Trophoblast cell (in vitro differentiated cells and primary cell): ENCODE data around the gene B4GALT1.

Experiments used
- DNase-seq, 2 donors: peaks; one replicate each; pipeline ENCODE4 v3.0.0-alpha.2; 2016
- H2AFZ ChIP-seq: 2 replicates; pipeline ENCODE4 v1.6.1; 2013; ENCODE audit warnings: low read length, moderate library complexity, mild to moderate bottlenecking; ENCODE audit not compliant: insufficient read depth, poor library complexity
- H2AK5ac ChIP-seq: 2 replicates; pipeline ENCODE4 v1.6.1; 2013; ENCODE audit warnings: mild to moderate bottlenecking, low read length
- H2BK120ac ChIP-seq: 2 replicates; pipeline ENCODE4 v1.6.1; 2013; ENCODE audit warnings: low read length, mild to moderate bottlenecking, moderate library complexity; ENCODE audit not compliant: insufficient read depth, poor library complexity
- H2BK12ac ChIP-seq: 2 replicates; pipeline ENCODE4 v1.6.1; 2013; ENCODE audit warnings: mild to moderate bottlenecking, low read length, moderate library complexity
- H2BK5ac ChIP-seq: 2 replicates; pipeline ENCODE4 v1.6.1; 2013; ENCODE audit warnings: low read length, low read depth, moderate library complexity, mild to moderate bottlenecking; ENCODE audit not compliant: poor library complexity
- H3K14ac ChIP-seq: 2 replicates; pipeline ENCODE4 v1.6.1; 2013; ENCODE audit warnings: mild to moderate bottlenecking, low read length
- H3K18ac ChIP-seq: 2 replicates; pipeline ENCODE4 v1.6.1; 2013; ENCODE audit warnings: mild to moderate bottlenecking, low read length
- H3K23ac ChIP-seq: 2 replicates; pipeline ENCODE4 v1.6.1; 2013; ENCODE audit warnings: low read length
- H3K27ac ChIP-seq: 2 replicates; pipeline ENCODE4 v1.5.1; 2013; ENCODE audit warnings: low read depth, mild to moderate bottlenecking, inconsistent platforms, low read length, moderate library complexity
- H3K27me3 ChIP-seq: 2 replicates; pipeline ENCODE4 v1.6.1; 2013; ENCODE audit warnings: inconsistent platforms, mild to moderate bottlenecking, low read length, moderate library complexity; ENCODE audit not compliant: insufficient read depth
- H3K36me3 ChIP-seq, 2 experiments: 1 replicate in 1 of 2; 2 replicates in 1 of 2; pipeline ENCODE4 v1.6.1; 2013; ENCODE audit warnings: low read length in 2 of 2, mild to moderate bottlenecking in 2 of 2, moderate library complexity in 1 of 2; ENCODE audit not compliant: insufficient read depth in 2 of 2, control insufficient read depth in 1 of 2
- H3K4ac ChIP-seq: 2 replicates; pipeline ENCODE4 v1.6.1; 2013; ENCODE audit warnings: low read depth, mild to moderate bottlenecking, low read length, moderate library complexity
- H3K4me1 ChIP-seq, 2 experiments: 1 replicate in 1 of 2; 2 replicates in 1 of 2; pipeline ENCODE4 v1.6.1; 2013; ENCODE audit warnings: low read length in 2 of 2, mild to moderate bottlenecking in 2 of 2, moderate library complexity in 1 of 2; ENCODE audit not compliant: insufficient read depth in 2 of 2, control insufficient read depth in 1 of 2
- H3K4me2 ChIP-seq: 2 replicates; pipeline ENCODE4 v1.6.1; 2013; ENCODE audit warnings: inconsistent platforms, mild to moderate bottlenecking, low read length, moderate library complexity
- H3K4me3 ChIP-seq: 2 replicates; pipeline ENCODE4 v1.5.1; 2013; ENCODE audit warnings: mild to moderate bottlenecking, low read depth, low read length, inconsistent platforms
- H3K79me1 ChIP-seq: one replicate; pipeline ENCODE4 v1.6.1; 2013; ENCODE audit warnings: low read length
- H3K79me2 ChIP-seq: 2 replicates; pipeline ENCODE4 v1.6.1; 2013; ENCODE audit warnings: low read length, mild to moderate bottlenecking; ENCODE audit not compliant: control insufficient read depth, insufficient read depth, poor library complexity
- H3K9ac ChIP-seq: 2 replicates; pipeline ENCODE4 v1.6.1; 2013; ENCODE audit warnings: mild to moderate bottlenecking, low read length
- H3K9me3 ChIP-seq: 2 replicates; pipeline ENCODE4 v1.6.1; 2013; ENCODE audit warnings: low read depth, mild to moderate bottlenecking, control low read depth, inconsistent platforms, low read length; ENCODE audit not compliant: insufficient read depth
- H4K12ac ChIP-seq: 2 replicates; pipeline ENCODE4 v1.6.1; 2013; ENCODE audit warnings: low read depth, mild to moderate bottlenecking, low read length, moderate library complexity
- H4K8ac ChIP-seq: 2 replicates; pipeline ENCODE4 v1.6.1; 2013; ENCODE audit warnings: low read depth, mild to moderate bottlenecking, low read length, moderate library complexity
- H4K91ac ChIP-seq: one replicate; pipeline ENCODE4 v1.6.1; 2013; ENCODE audit warnings: low read depth, mild to moderate bottlenecking, low read length, moderate library complexity
- WGBS: extraction: QIAGEN DNeasy Blood & Tissue Kit; methylation state at CpG from one replicate; pipeline ENCODE4 v1.1.7; 2013; ENCODE audit warnings: missing lambda C conversion rate; ENCODE audit not compliant: insufficient read length, insufficient coverage; ENCODE audit errors: extremely low coverage; 5-methylcytosine and 5-hydroxymethylcytosine counted together

The B4GALT1 gene

DNA sequence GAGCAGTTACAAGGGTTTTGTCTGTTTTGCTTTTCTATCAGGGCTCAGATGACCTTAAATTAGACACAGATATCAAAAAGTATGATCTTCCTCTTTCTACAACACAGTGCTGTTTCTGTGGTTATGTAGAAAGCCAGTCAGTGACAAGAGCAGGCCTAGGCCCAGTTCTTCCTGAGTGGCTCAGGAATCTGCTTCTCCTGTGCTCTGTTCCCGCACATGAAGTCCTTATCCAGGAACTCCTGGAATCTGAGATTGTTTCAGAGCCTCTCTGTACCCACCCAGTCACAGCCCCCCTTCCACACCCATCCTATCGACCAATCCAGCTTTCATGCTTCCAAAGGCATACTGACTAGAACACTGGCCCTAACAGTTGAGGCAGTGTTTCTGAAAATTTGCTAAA lies 50.3 kb downstream of the B4GALT1 start:
- H3K9me3 ChIP-seq: no peaks in the 10 kb centered on the region

DNA sequence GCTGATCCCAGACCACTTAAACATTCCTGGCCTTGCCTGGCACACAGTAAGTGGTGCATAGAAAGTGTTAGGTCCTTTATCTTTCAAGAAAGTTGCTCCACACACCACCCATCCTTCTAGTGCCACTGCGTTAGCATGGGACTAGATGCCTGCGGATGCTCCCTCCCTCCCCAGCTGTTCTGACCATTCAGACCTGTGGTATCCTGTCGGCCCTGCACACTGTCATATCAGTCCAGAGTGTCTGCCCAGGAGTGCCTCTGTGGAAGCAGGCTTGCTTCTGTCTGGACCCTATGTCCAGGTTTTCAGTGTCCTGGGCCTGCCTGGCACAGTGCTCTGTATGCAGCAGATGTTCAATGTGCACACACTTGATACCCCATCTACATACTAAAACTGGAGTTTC lies 52.4 kb downstream of the B4GALT1 start:
- Histone ChIP-seq H2BK120ac (no peak overlapping the region), H3K36me3 (peaks cover 26 to 48% of the 10 kb centered on the region in 2 experiments)

More for the DNA sequence above, 50.3 kb downstream of the B4GALT1 start:
- Histone ChIP-seq H3K9ac (no peak overlapping the region), H3K4me3 (no peak overlapping the region), H2BK120ac (no peak overlapping the region), H3K27me3 (no peaks in the 10 kb centered on the region), H4K12ac (no peak overlapping the region), H3K27ac (no peak overlapping the region), H3K18ac (peak overlapping the region; percentile 25), H3K4me1 (no peaks in the 10 kb centered on the region), H3K36me3 (peaks cover 25 to 49% of the 10 kb centered on the region in 2 experiments), H2BK5ac (peak overlapping the region; percentile 46), H3K4me2 (no peak overlapping the region), H2AFZ (no peak overlapping the region), H2BK12ac (no peak overlapping the region), H3K23ac (no peak overlapping the region), H3K14ac (no peak overlapping the region), H3K79me1 (no peaks in the 10 kb centered on the region), H3K79me2 (no peaks in the 10 kb centered on the region), H2AK5ac (no peak overlapping the region), H3K4ac (no peak overlapping the region), H4K91ac (no peak overlapping the region), H4K8ac (no peak overlapping the region)
- no CpG with 5 or more reads among the region's 2 CpGs for whole genome bisulfite sequencing
- no peak for DNase-seq

DNA sequence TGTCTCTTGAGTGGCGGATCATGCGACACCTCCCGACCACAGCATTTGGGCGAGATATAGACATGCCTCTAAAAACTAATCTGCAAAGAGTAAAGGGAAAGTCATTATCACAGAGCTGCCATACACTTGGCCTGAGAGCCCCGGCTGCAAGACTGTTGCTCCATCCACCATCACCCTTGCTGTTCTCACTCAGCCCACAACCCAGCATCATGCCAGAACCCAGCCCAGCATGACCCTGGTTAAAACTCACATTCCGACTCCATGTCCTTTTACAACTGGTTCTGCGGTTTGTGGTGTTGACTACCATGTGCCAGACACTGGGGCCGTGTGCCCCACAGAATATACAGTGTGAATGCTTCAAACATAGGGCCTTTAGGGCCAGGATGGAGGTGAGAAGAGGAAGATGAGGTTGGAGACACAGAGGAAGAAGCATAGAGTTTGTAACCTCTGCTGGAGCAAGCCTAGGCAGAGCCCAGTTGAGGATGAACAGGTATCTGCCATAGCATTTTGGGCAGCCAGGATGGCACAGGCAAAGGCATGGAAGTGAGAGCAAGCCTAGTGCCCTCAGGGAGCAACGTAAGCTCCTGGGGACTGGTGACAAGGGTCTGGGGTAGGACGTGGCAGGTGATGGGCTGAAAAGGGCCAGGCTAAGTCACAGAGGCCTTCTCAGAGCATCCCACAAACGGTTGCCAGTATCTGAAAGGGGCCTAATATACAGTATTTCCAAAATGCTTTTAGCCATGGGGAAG lies 53.2 kb downstream of the B4GALT1 start:
- Histone ChIP-seq H3K27me3 (no peaks in the 10 kb centered on the region), H3K4me1 (peaks cover 5 to 7% of the 10 kb centered on the region in 2 experiments), H4K12ac (no peak overlapping the region), H2AFZ (no peak overlapping the region), H3K14ac (no peak overlapping the region), H2BK5ac (no peak overlapping the region), H4K8ac (no peak overlapping the region), H3K23ac (no peak overlapping the region), H3K4ac (no peak overlapping the region), H4K91ac (no peak overlapping the region), H3K18ac (no peak overlapping the region), H2AK5ac (no peak overlapping the region), H3K79me1 (peaks cover 2% of the 10 kb centered on the region), H2BK12ac (no peak overlapping the region), H3K36me3 (peaks cover 25 to 42% of the 10 kb centered on the region in 2 experiments), H3K79me2 (no peaks in the 10 kb centered on the region), H3K27ac (no peak overlapping the region), H2BK120ac (no peak overlapping the region), H3K9ac (no peak overlapping the region), H3K9me3 (no peaks in the 10 kb centered on the region), H3K4me3 (no peak overlapping the region), H3K4me2 (no peak overlapping the region)
- DNase-seq: no peak
- no CpG with 5 or more reads among the region's 11 CpGs for WGBS

More for the DNA sequence above, 52.4 kb downstream of the B4GALT1 start:
- Histone ChIP-seq H2AK5ac (no peak overlapping the region), H4K12ac (no peak overlapping the region), H3K27me3 (no peaks in the 10 kb centered on the region), H3K9me3 (no peaks in the 10 kb centered on the region), H4K91ac (no peak overlapping the region), H3K14ac (no peak overlapping the region), H3K79me2 (no peaks in the 10 kb centered on the region), H3K4me2 (no peak overlapping the region), H3K4me1 (peaks cover 0 to 3% of the 10 kb centered on the region in 2 experiments), H2BK12ac (no peak overlapping the region), H3K4me3 (no peak overlapping the region), H3K4ac (no peak overlapping the region), H4K8ac (no peak overlapping the region), H3K27ac (no peak overlapping the region), H3K79me1 (no peaks in the 10 kb centered on the region), H2BK5ac (no peak overlapping the region), H3K23ac (no peak overlapping the region), H2AFZ (no peak overlapping the region), H3K18ac (no peak overlapping the region), H3K9ac (no peak overlapping the region)
- WGBS: no CpG with 5 or more reads among the region's 3 CpGs
- no peak for DNase-seq

GRCh38 chr9:33112094-33112493 lies 55.0 kb downstream of the B4GALT1 start:
- Histone ChIP-seq H3K18ac (peak overlapping the region; percentile 16), H3K4me3 (no peak overlapping the region), H3K79me2 (peaks cover 2% of the 10 kb centered on the region), H3K14ac (no peak overlapping the region), H4K8ac (no peak overlapping the region), H2AFZ (no peak overlapping the region), H3K79me1 (peaks cover 10% of the 10 kb centered on the region), H3K4me1 (peaks cover 13 to 18% of the 10 kb centered on the region in 2 experiments), H2BK120ac (no peak overlapping the region), H3K9ac (no peak overlapping the region), H2BK12ac (no peak overlapping the region), H3K27me3 (no peaks in the 10 kb centered on the region), H2BK5ac (no peak overlapping the region), H2AK5ac (no peak overlapping the region), H3K9me3 (no peaks in the 10 kb centered on the region), H3K36me3 (peaks cover 25 to 40% of the 10 kb centered on the region in 2 experiments), H3K23ac (no peak overlapping the region), H4K12ac (peak overlapping the region; percentile 38), H3K4me2 (no peak overlapping the region), H4K91ac (no peak overlapping the region), H3K27ac (no peak overlapping the region), H3K4ac (no peak overlapping the region)
- DNase-seq: no peak
- no CpG with 5 or more reads among the region's 4 CpGs for WGBS
